Activated CD8-positive, alpha-beta memory T cell treated with anti-CD3 and anti-CD28 coated beads for 48 hours (primary cell): ENCODE data around the gene MLPH.
"Not testable (repeated sequence)": the region's sequence is repeated elsewhere in the genome, so short reads cannot be mapped to it uniquely, and the experiment has no call there.

Experiments used
- DNase-seq, 3 experiments: peaks; one replicate each; pipeline ENCODE4 v3.0.0-alpha.2; 2020; ENCODE audit warnings: low read depth in 2 of 3, low spot score in 2 of 3

The MLPH gene

GRCh38 chr2:237456200-237456843 is 30.7 kb upstream of the MLPH start:
- no peak for DNase-seq

GRCh38 chr2:237457388-237457941 is 29.6 kb upstream of the MLPH start:
- DNase-seq, result no peak

GRCh38 chr2:237458519-237458918 is 28.5 kb upstream of the MLPH start:
- DNase-seq, result no peak

GRCh38 chr2:237459226-237459625 is 27.8 kb upstream of the MLPH start:
- no peak for DNase-seq

- no peak for DNase-seq
These were observed 27.3 kb upstream of the MLPH start for GRCh38 chr2:237459741-237460174.

GRCh38 chr2:237464757-237465391 is 22.2 kb upstream of the MLPH start:
- no peak for DNase-seq

GRCh38 chr2:237465515-237466148 is 21.4 kb upstream of the MLPH start:
- DNase-seq, result no peak

GRCh38 chr2:237466211-237466610 is 20.8 kb upstream of the MLPH start:
- DNase-seq, result no peak

GRCh38 chr2:237467447-237468179 is 19.4 kb upstream of the MLPH start:
- DNase-seq, result no peak

GRCh38 chr2:237469410-237469809 is 17.6 kb upstream of the MLPH start:
- DNase-seq, result not testable (repeated sequence)

- DNase-seq, result no peak
These were observed 17.2 kb upstream of the MLPH start for GRCh38 chr2:237469849-237470248.

- no peak for DNase-seq
These were observed 16.1 kb upstream of the MLPH start for GRCh38 chr2:237470914-237471313.

- DNase-seq, result peak in 1 of 3 experiments; percentile 14
These were observed 15.4 kb upstream of the MLPH start for GRCh38 chr2:237471438-237472186.

- DNase-seq, result no peak
These were observed 14.8 kb upstream of the MLPH start for GRCh38 chr2:237472187-237472712.

- DNase-seq, result no peak
These were observed 13.9 kb upstream of the MLPH start for GRCh38 chr2:237472909-237473877.

GRCh38 chr2:237473878-237474441 is 13.1 kb upstream of the MLPH start:
- DNase-seq, result no peak

GRCh38 chr2:237474442-237474911 is 12.6 kb upstream of the MLPH start:
- DNase-seq, result no peak

GRCh38 chr2:237474931-237475703 is 11.9 kb upstream of the MLPH start:
- DNase-seq, result peak; percentile 54 to 75 (median 73)
